Chondrocyte (in vitro differentiated cells): Measurements from ENCODE around the gene ZNF771. TPM values are rescaled to one million over a fixed set of nuclear protein-coding genes. Genes with fewer than 3 reads are reported as not detected.

Experiments
- DNase-seq: peaks from one replicate; pipeline ENCODE4 v3.0.0; 2021; ENCODE audit warnings: mixed read lengths, low spot score
- H3K27ac Mint-ChIP-seq: one replicate; pipeline ENCODE4 v1.8.0; 2021; ENCODE audit warnings: mild to moderate bottlenecking, moderate library complexity, mixed read lengths; ENCODE audit not compliant: unreplicated experiment
- H3K27me3 Mint-ChIP-seq: 2 replicates; pipeline ENCODE4 v1.8.0; 2021; ENCODE audit warnings: low read depth, mixed read lengths
- H3K36me3 Mint-ChIP-seq: 2 replicates; pipeline ENCODE4 v1.8.0; 2021; ENCODE audit warnings: low read depth, mixed read lengths
- H3K4me1 Mint-ChIP-seq: 2 replicates; pipeline ENCODE4 v1.8.0; 2021; ENCODE audit warnings: low read depth, mild to moderate bottlenecking, mixed read lengths
- H3K4me3 Mint-ChIP-seq: one replicate; pipeline ENCODE4 v1.8.0; 2021; ENCODE audit warnings: mild to moderate bottlenecking, moderate library complexity, mixed read lengths; ENCODE audit not compliant: unreplicated experiment
- H3K9me3 Mint-ChIP-seq: 2 replicates; pipeline ENCODE4 v1.8.0; 2021; ENCODE audit warnings: low read depth, mixed read lengths
- total RNA-seq: library from RNA; stranded (reverse); gene quantifications from 3 replicates; pipeline ENCODE4 v1.2.1, GENCODE V29; 2021
- TF ChIP-seq, protein P1 (sequence below): fragments of 200-600 bp; sonication (generic); IDR thresholded peaks from 2 replicates; pipeline ENCODE4 v1.5.0; 2021; ENCODE audit warnings: antibody characterized with exemption, mild to moderate bottlenecking, moderate library complexity

Gene ZNF771
- total RNA-seq, 1 donor from 2014 or later: 10.2 TPM

DNA sequence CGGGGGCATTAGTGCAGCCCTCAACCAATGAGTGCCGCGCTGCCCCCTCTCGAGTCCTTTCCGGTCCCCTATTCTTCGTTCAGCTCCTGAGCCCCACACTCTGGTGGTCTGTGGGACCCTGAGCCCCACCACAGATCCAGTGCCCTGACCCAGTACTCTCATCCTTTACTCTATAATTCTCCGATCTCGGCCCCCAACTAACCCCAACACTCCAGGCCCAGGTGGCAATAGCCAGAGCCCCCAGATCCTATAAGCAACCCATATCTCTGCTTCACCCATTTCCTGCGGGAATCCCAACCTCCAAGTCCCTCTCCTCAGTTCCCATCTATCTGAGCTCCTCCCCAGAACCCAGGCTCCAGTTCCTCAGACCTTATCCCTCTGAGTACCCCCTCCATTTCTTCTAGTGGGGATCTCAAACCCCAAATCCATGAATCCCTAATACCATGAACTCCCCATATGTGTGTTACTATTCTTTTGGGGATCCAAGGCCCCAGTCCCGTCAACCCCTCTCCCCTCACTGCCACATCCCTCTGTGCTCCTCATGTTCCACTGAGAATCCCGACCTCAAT is 36.1 kb upstream of the ZNF771 start:
- H3K9me3 Mint-ChIP-seq: no peaks in the 10 kb centered on the region
- H3K4me3 Mint-ChIP-seq: peak overlapping the region; percentile 72
- TF ChIP-seq, protein P1, sequence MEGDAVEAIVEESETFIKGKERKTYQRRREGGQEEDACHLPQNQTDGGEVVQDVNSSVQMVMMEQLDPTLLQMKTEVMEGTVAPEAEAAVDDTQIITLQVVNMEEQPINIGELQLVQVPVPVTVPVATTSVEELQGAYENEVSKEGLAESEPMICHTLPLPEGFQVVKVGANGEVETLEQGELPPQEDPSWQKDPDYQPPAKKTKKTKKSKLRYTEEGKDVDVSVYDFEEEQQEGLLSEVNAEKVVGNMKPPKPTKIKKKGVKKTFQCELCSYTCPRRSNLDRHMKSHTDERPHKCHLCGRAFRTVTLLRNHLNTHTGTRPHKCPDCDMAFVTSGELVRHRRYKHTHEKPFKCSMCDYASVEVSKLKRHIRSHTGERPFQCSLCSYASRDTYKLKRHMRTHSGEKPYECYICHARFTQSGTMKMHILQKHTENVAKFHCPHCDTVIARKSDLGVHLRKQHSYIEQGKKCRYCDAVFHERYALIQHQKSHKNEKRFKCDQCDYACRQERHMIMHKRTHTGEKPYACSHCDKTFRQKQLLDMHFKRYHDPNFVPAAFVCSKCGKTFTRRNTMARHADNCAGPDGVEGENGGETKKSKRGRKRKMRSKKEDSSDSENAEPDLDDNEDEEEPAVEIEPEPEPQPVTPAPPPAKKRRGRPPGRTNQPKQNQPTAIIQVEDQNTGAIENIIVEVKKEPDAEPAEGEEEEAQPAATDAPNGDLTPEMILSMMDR: peak; percentile 35
- no peaks in the 10 kb centered on the region for H3K27me3 Mint-ChIP-seq
- no peak for DNase-seq
- peak overlapping the region; percentile 86 for H3K27ac Mint-ChIP-seq
- H3K36me3 Mint-ChIP-seq: peaks cover 2% of the 10 kb centered on the region
- H3K4me1 Mint-ChIP-seq: peaks cover 38% of the 10 kb centered on the region

DNA sequence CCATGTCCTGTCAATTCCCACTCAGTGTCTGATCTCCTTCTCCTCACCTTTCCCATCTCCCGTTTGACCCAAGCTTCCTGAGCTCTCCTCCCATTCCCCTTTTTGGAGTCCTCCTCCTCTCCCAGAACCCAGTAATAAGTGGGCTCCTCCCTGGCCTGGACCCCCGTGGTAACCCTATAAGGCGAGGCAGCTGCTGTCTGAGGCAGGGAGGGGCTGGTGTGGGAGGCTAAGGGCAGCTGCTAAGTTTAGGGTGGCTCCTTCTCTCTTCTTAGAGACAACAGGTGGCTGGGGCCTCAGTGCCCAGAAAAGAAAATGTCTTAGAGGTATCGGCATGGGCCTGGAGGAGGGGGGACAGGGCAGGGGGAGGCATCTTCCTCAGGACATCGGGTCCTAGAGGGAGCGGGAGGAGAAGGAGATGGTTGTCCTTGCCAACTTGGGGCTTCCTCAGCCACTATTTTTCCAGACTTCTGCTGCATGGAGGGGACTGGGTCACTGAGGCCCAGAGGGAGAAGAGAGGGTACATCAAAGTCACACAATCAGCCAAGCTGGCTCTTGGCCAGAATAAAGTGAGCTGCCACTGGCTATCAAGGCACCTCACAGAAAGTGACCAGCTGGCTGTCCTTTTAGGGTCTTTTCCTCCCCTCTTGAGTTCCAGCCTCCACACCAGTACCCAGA is 35.2 kb upstream of the ZNF771 start:
- H3K4me1 Mint-ChIP-seq: peaks cover 31% of the 10 kb centered on the region
- H3K36me3 Mint-ChIP-seq: no peaks in the 10 kb centered on the region
- H3K27ac Mint-ChIP-seq: no peak overlapping the region
- H3K4me3 Mint-ChIP-seq: no peak overlapping the region
- no peaks in the 10 kb centered on the region for H3K27me3 Mint-ChIP-seq
- no peak for DNase-seq
- no peaks in the 10 kb centered on the region for H3K9me3 Mint-ChIP-seq
- TF ChIP-seq, protein P1: no peak

DNA sequence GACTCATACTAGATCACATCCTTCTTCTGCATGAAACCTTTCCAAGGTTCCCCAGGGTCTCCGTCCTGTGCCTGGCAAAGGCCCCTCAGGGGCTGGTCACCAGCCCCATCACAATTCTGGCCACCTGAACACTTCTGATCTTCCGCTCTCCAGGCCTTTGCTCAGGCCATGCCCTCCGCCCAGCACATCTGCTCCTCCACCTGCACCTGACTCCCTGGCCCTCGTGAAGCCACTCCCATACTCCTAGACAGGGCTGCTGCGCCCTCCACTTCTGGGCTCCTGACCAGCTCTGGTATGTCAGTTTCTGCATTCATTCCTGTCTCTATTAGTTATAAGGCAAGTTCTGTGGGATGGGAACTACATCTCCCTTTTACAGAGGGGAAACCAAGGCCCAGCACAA is 34.7 kb upstream of the ZNF771 start:
- Mint-ChIP-seq H3K4me1 (peaks cover 29% of the 10 kb centered on the region), H3K27me3 (no peaks in the 10 kb centered on the region), H3K36me3 (no peaks in the 10 kb centered on the region), H3K9me3 (no peaks in the 10 kb centered on the region), H3K4me3 (no peak overlapping the region), H3K27ac (no peak overlapping the region)
- TF ChIP-seq, protein P1: no peak
- DNase-seq: no peak

DNA sequence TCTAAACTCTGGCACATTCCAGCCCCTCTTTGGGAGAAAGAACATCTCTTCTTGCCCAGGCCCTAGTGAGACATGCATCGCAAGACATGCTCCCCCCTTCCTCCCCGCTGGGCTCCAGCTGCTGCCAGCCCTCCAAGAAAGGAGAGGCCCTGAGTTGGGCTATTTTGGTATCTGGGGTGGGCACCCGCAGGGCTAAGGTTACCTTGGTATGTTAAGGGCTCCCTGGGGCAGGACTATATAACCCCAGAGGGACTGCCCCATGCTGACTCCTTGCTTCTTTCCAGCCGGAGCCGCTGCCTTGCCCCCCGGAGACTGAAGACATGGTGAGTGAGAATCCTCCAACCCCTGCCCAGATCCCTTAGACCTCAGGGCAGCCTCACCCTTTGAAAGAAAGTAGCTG is 32.9 kb upstream of the ZNF771 start, which contains the start of gene MYL11:
Gene MYL11 (plus strand): TSS at position 265 of the 400 bp plus-strand sequence. CDS start 56 bp downstream, at position 321.
- H3K9me3 Mint-ChIP-seq: no peaks in the 10 kb centered on the region
- no peak for DNase-seq
- no peak within 1 kb of the TSS for H3K4me3 Mint-ChIP-seq
- H3K27me3 Mint-ChIP-seq: no peaks in the 10 kb centered on the region
- no peak within 1 kb of the TSS for H3K27ac Mint-ChIP-seq
- peaks cover 26% of the 10 kb centered on the region for H3K4me1 Mint-ChIP-seq
- TF ChIP-seq, protein P1: no peak
- H3K36me3 Mint-ChIP-seq: no peaks in the 10 kb centered on the region

DNA sequence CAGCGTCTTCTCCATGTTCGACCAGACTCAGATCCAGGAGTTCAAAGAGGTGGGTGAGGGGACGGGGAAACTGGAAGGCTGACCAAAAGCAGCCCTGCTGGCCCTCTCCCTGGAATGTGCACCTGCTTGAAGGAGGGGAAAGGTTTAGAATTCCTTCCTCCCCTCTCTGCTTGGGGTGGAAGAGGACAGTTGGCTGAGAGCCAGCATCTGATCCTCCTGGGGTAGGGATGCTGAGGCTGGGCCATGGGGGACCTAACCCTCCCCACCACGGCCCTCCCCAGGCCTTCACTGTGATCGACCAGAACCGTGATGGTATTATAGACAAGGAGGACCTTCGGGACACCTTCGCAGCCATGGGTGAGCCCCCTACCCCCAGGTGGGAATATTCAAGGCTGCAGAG is 31.5 kb upstream of the ZNF771 start:
- Mint-ChIP-seq H3K27ac (no peak overlapping the region), H3K27me3 (no peaks in the 10 kb centered on the region), H3K36me3 (no peaks in the 10 kb centered on the region), H3K9me3 (no peaks in the 10 kb centered on the region), H3K4me3 (no peak overlapping the region), H3K4me1 (peaks cover 31% of the 10 kb centered on the region)
- TF ChIP-seq, protein P1: no peak
- no peak for DNase-seq
